Cardiac septum (tissue), 1 donor: ENCODE measurements around the gene RHBDL1. TPM values are rescaled to one million over a fixed set of nuclear protein-coding genes. Genes with fewer than 3 reads are reported as not detected.

Source experiments
- DNase-seq: peaks from one replicate; pipeline ENCODE4 v3.0.0-alpha.2; 2020; ENCODE audit warnings: low spot score
- intact Hi-C: fragments of 100-400 bp; cut with DNase I; formaldehyde crosslinking; loops from one replicate; pipeline ENCODE4 v1.14.0; 2022
- total RNA-seq: library from RNA; stranded (reverse); fragmentation: NEBNext Ultra II Directional; extraction: Animal tissue kit (Norgen Biotek cat#: 25700); gene quantifications from one replicate; pipeline ENCODE4 v1.2.1, GENCODE V29; 2021
- donor health status: DM: no; HTN: no; CAD: no.

RHBDL1 gene
- total RNA-seq, 1 donor from 2014 or later = 1.8 TPM

DNA sequence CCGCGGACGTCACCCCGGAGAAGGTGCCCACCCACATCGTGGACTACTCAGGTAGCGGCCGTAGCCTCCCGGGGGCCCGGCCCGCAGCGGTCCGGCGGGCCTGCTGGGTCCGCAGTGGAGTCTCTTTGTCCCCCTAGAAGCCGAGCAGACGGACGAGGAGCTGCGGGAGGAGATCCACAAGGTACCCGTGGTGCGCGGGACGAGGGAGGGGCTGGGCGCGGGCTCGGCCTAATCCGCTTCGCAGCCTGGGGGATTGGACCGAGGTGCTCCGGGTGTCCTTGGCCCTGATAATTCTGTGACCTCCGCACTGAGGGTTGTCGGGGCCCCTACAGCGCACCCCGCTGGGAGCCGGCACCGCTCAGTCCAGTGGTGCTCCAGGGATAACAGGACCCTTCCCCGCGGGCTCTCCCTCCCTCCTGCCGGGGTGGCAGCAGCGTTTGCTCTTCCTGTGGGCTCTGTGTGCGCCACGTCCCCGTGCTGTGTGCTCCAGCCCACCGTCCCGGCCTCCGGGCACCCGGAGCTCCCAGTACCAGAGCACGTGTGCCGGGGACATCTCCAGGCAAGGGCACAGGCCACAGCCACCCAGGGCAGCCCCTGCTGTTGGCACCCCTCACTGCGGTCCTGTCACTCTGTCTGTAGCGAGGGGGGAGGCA, 6.8 kb upstream of the RHBDL1 start:
- DNase-seq = no peak
- intact Hi-C loops = no loop called here

DNA sequence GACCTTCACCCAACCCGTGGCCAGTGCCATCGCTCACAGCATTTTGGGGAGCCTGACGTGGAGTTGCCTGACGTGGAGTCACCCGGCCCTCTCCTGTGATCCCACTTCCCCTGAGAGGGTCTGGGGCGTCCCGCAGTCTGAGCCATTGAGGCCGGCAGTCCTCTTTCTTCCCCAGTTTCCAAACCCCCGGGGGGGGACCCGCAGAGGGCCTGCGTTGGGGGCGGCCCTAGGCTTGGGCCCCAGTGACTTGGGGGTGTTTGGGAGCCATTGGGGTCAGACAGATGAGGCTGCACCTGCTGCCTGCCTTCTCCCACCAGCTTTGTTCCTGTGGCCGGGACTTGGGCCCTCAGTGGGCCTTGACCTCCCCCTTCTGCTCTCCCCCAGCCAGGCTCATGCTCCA, 5.8 kb upstream of the RHBDL1 start:
- intact Hi-C loops = no loop called here
- DNase-seq = no peak

DNA sequence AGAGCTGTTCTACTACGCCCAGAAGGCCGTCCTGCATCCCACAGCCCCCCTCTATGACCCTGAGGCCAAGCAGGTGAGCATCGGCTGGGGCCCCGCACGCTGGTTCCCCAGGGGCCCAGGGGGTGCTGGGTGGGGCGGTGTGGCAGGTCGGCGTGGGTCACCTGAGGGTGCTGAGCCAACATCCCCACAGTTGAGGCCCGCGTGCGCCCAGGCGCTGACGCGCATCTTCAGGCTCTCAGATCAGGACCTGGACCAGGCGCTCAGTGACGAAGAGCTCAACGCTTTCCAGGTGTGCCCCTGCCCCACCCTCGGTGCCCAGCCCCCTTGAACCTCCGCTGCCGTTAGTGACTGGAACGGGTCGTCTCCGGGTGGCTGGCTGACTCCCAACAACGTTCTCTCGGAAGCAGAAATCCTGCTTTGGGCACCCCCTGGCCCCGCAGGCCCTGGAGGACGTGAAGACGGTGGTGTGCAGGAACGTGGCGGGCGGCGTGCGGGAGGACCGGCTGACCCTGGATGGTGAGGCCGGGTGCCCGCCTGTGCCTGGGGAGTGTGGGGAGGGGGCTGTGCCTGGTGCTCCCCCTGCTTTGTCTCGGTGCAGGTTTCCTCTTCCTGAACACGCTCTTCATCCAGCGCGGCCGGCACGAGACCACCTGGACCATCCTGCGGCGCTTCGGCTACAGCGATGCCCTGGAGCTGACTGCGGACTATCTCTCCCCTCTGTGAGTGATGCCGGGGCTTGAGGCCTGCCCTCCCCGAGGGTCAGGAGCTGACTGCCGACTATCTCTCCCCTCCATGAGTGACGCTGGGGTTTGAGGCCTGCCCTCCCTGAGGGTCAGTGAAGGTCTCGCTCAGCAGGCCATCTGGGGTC, 4.8 kb upstream of the RHBDL1 start:
- intact Hi-C loops = no loop called here
- DNase-seq = no peak

DNA sequence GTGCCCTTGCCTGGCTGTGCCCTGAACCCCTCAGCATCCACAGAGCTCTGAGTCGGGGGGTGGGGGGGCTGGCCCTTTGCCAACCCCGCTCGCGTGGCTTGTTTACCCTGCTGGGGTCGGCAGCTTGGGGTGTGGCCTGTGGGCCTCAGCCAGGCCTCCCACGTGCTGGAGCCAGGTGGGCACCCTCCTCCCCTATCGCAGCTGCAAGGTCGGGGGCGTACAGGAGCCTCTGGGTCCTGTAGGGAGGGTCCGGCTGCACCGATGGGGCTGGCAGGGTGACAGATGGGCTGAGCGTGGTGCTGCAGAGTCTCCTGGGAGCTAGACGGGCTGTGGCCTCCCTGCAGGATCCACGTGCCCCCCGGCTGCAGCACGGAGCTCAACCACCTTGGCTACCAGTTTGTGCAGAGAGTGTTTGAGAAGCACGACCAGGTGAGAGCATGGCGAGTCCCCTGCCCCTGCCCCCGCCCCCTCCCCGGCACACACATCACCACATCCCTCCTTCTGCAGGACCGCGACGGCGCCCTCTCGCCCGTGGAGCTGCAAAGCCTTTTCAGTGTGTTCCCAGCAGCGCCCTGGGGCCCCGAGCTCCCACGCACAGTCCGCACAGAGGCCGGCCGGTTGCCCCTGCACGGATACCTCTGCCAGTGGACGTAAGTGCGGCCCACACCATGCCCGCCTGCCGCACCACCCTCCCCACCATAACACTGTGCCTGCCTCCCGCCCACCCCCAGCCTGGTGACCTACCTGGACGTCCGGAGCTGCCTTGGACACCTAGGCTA, 3.9 kb upstream of the RHBDL1 start:
- intact Hi-C loops = no loop called here
- DNase-seq = no peak

- no peak for DNase-seq
- intact Hi-C loops = no loop called here
Measured at GRCh38 chr16:672371-672770, 3.1 kb upstream of the RHBDL1 start.

- DNase-seq = no peak
- intact Hi-C loops = no loop called here
Measured at GRCh38 chr16:672851-673250, 2.6 kb upstream of the RHBDL1 start.

DNA sequence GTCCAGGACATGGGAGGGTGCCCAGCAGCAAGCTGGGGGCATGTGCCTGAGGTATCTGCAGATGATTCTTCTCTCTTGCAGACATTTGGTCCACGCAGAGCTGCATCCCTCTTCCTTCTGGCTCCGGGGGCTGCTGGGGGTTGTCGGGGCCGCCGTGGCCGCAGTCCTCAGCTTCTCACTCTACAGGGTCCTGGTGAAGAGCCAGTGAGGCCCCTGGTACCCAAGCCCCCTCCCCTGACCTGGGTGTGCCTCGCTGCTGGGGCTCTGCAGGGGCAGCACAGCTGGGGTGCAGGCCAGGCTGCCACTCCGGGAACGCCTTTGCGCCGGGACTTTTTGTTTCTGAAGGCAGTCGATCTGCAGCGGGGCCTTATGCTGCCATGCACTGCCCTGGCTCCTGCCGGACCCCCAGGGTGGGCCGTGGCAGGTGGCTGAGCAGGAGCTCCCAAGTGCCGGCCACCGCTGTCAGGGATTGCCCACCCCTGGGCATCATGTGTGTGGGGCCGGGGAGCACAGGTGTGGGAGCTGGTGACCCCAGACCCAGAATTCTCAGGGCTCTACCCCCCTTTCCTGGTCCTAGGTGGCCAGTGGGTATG, 2.0 kb upstream of the RHBDL1 start:
- intact Hi-C loops = no loop called here
- DNase-seq = no peak

- intact Hi-C loops = no loop called here
- no peak for DNase-seq
Measured at GRCh38 chr16:674214-674881, 1.1 kb upstream of the RHBDL1 start.

GRCh38 chr16:675884-676564, 553 bp downstream of the RHBDL1 start:
- no peak for DNase-seq
- intact Hi-C loops = no loop called here

- no peak for DNase-seq
- intact Hi-C loops = no loop called here
Measured at GRCh38 chr16:676565-676902, 1.1 kb downstream of the RHBDL1 start.

DNA sequence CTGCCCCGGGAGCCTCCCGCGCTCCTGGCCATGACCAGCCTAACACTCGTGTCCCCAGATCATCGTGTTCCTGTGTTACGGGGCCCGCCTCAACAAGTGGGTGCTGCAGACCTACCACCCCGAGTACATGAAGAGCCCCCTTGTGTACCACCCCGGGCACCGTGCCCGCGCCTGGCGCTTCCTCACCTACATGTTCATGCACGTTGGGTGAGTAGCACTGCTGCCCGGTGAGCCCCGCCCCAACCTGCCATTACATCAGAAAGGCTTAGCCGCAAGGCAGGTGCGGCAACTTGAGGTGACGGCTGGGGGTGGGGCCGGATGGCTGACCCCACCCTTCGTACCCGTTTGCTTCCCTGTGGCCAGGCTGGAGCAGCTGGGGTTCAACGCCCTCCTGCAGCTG, 1.4 kb downstream of the RHBDL1 start:
- intact Hi-C loops = no loop called here

DNA sequence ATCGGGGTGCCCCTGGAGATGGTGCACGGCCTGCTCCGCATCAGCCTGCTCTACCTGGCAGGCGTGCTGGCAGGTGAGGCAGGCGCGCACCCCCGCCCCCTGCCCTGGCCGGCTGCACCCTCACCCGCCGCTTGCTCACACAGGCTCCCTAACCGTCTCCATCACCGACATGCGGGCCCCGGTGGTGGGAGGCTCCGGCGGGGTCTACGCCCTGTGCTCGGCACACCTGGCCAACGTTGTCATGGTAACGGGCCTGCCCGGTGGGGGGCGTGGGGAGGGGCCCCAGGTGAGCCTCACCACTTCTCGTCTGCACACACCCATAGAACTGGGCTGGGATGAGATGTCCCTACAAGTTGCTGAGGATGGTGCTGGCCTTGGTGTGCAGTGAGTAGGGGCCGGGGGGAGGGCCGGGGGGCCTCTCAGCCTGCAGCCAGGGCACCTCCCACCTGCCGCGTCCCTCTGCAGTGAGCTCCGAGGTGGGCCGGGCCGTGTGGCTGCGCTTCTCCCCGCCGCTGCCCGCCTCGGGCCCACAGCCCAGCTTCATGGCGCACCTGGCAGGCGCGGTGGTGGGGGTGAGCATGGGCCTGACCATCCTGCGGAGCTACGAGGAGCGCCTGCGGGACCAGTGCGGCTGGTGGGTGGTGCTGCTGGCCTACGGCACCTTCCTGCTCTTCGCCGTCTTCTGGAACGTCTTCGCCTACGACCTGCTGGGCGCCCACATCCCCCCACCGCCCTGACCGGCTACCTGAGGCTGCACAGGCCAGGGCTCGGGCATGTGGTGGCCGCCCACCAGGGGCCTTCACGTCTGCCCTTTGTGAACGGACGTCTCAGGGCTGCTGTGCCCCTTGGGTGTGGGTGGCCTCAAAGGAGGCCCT, 2.1 kb downstream of the RHBDL1 start:
- intact Hi-C loops = no loop called here

More for the DNA sequence above, 1.4 kb downstream of the RHBDL1 start:
- no peak for DNase-seq

DNA sequence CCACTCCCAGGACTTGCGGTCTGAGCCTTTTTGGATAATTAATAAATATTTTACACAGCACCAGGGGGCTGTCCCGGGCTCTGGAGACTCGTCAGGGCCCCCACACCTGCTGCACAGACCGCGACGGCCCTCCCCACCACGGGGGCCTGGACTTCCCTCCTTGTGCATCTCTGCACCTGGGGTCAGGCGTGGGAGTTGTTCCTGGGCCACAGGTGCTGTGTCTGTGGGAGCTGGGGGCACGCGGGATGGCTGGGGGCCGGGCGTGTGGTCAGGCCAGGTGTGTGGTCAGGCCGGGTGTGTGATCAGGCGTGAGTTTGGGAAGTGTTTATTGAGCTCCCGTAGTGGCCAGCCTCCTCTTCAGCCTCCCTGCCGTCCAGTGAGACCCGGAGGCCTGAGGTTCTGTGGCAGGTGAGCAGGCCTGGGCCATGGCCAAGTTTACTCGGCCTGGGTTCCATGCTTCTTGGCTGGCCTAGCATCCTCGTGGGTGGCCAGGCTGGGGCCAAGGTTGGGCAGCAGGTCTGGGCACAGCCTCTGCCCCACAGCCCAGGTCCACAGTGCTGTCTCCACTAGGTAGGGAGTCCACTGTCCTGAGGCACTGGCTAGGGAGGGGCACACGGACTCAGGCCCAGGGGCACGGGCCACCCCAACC, 2.9 kb downstream of the RHBDL1 start:
- DNase-seq = no peak
- intact Hi-C loops = no loop called here

More for the DNA sequence above, 2.1 kb downstream of the RHBDL1 start:
- no peak for DNase-seq

- DNase-seq = peak; percentile 87
- intact Hi-C loops = no loop called here
Measured at GRCh38 chr16:678858-679813, 3.7 kb downstream of the RHBDL1 start.

DNA sequence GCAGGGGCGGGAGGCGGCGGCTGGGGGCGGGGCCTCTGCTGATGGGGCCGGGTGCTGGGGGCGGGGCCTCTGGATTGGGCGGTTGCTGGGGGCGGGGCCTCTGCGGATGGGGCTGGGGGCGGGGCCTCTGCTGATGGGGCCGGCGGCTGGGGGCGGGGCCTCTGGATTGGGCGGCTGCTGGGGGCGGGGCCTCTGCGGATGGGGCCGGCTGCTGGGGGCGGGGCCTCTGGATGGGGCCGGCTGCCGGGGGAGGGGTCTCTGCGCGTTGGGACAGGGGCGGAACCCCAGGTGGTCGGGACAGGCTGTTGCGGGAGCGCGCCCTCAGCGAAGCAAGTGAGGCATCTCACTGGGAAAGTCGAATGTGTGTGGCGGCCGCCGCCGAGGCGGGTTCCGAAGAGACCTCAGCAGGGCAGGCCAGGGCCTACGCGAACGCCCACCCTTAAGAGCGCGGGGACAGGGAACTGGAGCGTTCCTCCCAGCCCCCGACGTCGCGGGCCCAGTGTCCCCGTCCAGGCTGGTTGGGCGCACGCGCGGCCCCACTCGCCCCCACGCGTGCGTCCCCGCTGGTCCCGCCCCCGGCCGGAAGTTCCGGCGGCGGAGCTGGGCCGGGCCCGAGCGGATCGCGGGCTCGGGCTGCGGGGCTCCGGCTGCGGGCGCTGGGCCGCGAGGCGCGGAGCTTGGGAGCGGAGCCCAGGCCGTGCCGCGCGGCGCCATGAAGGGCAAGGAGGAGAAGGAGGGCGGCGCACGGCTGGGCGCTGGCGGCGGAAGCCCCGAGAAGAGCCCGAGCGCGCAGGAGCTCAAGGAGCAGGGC, 4.5 kb downstream of the RHBDL1 start, which contains the start of gene STUB1:
TSS of gene STUB1 (plus strand) at position 597 of the 811 bp plus-strand sequence. CDS start at position 713, 116 bp downstream.
- DNase-seq = peak; percentile 94
- intact Hi-C loops = no loop called here

DNA sequence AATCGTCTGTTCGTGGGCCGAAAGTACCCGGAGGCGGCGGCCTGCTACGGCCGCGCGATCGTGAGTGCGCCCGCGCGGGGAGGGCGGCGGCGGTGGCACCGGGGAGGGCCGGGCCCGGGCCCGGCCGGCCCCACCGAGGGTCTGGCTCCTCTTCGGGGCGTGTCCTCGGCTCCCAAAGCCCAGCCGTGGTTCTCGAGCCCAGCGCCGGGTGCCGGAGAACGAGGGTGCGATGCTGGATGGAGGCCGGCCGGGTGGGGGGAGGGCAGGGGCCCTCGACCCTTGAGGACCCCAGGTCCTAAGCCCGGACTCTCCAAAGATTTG, 5.1 kb downstream of the RHBDL1 start:
- intact Hi-C loops = no loop called here
- DNase-seq = no peak
